ENCODE measurements around the gene MALAT1. TPM values are rescaled to one million over a fixed set of nuclear protein-coding genes. Genes with fewer than 3 reads are reported as not detected.

The MALAT1 gene
- total and polyA plus RNA-seq, 10 of the 15 experiments (the other 5 are each of a cell fraction or from before 2014, with no cell fraction given), result 448 to 8,160 (median 2,019) TPM

GRCh38 chr11:65501472-65502273 lies 2.8 kb downstream of the MALAT1 start (continued):
- peak; percentile 60 for TF ChIP-seq CUX1 (IDR thresholded peaks at IDR 0.05; ENCODE audit: insufficient replicate concordance, low read depth, low read length)
- peak; percentile 51; the same call in 1 of the 2 replicates for TF ChIP-seq BMI1 (IDR thresholded peaks at IDR 0.05; ENCODE audit: borderline replicate concordance)
- TF ChIP-seq JUND (IDR thresholded peaks at IDR 0.05; ENCODE audit: low read depth, low read length), result no peak
- no peak for TF ChIP-seq ETV6 (conservative IDR thresholded peaks at IDR 0.05 in 1 of 2, IDR thresholded peaks at IDR 0.05 in 1 of 2; ENCODE audit: borderline replicate concordance in 1 of 2, low read depth in 1 of 2)
- peak; percentile 94 for TF ChIP-seq POLR2AphosphoS2 (IDR thresholded peaks at IDR 0.05; ENCODE audit: low read depth, low read length)
- peak; percentile 80; the same call in 1 of the 2 replicates for TF ChIP-seq MXI1 (IDR thresholded peaks at IDR 0.05; ENCODE audit: low read depth, low read length)
- TF ChIP-seq PRDM15 (CRISPR knock-in tag; IDR thresholded peaks at IDR 0.05), result peak; percentile 77; the same call in 1 of the 2 replicates
- no peak for TF ChIP-seq SIX5 (IDR thresholded peaks at IDR 0.05; ENCODE audit: low read depth, low read length, severe bottlenecking)
- peak; percentile 85 for TF ChIP-seq POLR2A (IDR thresholded peaks at IDR 0.05; ENCODE audit: low read depth, low read length)
- TF ChIP-seq JUNB (IDR thresholded peaks at IDR 0.05), result 0 out of 2 replicates have a peak, but pooled peaks have one; percentile 4
- TF ChIP-seq HDAC2 (IDR thresholded peaks at IDR 0.05), result no peak
- peak; percentile 90 for TF ChIP-seq BACH1 (IDR thresholded peaks at IDR 0.05; ENCODE audit: borderline replicate concordance)
- no peak for TF ChIP-seq REST (IDR thresholded peaks at IDR 0.05; ENCODE audit: low read depth, low read length)
- TF ChIP-seq POU2F2 (IDR thresholded peaks at IDR 0.05; ENCODE audit: borderline replicate concordance, low read depth, low read length), result peak; percentile 84
- TF ChIP-seq RFX5 (IDR thresholded peaks at IDR 0.05; ENCODE audit: low read depth, low read length), result no peak
- TF ChIP-seq WRNIP1 (IDR thresholded peaks at IDR 0.05; ENCODE audit: borderline replicate concordance, low read depth, low read length), result 0 out of 2 replicates have a peak, but pooled peaks have one; percentile 79

Data from GM12878 (cell line).